Neural cell (in vitro differentiated cells): Measurements from ENCODE around the gene TSPAN7. TPM values are rescaled to one million over a fixed set of nuclear protein-coding genes. Genes with fewer than 3 reads are reported as not detected.

Experiments used
- H2AFZ ChIP-seq: fragments of 200-600, 300-800 bp; sonication (generic), shearing (Covaris generic); 2 replicates; pipeline ENCODE4 v1.6.0; 2014; ENCODE audit warnings: low read depth, mild to moderate bottlenecking, antibody characterized with exemption, low read length, moderate library complexity
- H3F3A ChIP-seq: fragments of 200-600 bp; shearing (Covaris generic); 2 replicates; pipeline ENCODE4 v1.6.1; 2016; ENCODE audit warnings: mild to moderate bottlenecking, moderate library complexity, mixed read lengths, antibody characterized with exemption, low read length; ENCODE audit not compliant: insufficient read depth, poor library complexity, severe bottlenecking
- H3K27ac ChIP-seq: fragments of 200-600, 300-800 bp; sonication (generic), shearing (Covaris generic); 2 replicates; pipeline ENCODE4 v1.5.1; 2014; ENCODE audit warnings: mild to moderate bottlenecking, low read length, moderate library complexity
- H3K27me3 ChIP-seq: fragments of 300-800, 200-600 bp; sonication (generic), shearing (Covaris generic); 2 replicates; pipeline ENCODE4 v1.6.0; 2014; ENCODE audit warnings: mild to moderate bottlenecking, low read depth, low read length, moderate library complexity; ENCODE audit not compliant: insufficient read depth
- H3K36me3 ChIP-seq: fragments of 300-800, 200-600 bp; sonication (generic), shearing (Covaris generic); 2 replicates; pipeline ENCODE4 v1.5.1; 2014; ENCODE audit warnings: mild to moderate bottlenecking, antibody characterized with exemption, low read length, moderate library complexity; ENCODE audit not compliant: insufficient read depth
- H3K4me2 ChIP-seq: fragments of 300-800, 200-600 bp; sonication (generic), shearing (Covaris generic); 2 replicates; pipeline ENCODE4 v1.6.0; 2014; ENCODE audit warnings: mild to moderate bottlenecking, low read length
- H3K4me3 ChIP-seq: fragments of 300-800, 200-600 bp; sonication (generic), shearing (Covaris generic); 2 replicates; pipeline ENCODE4 v1.5.1; 2014; ENCODE audit warnings: mild to moderate bottlenecking, low read length, moderate library complexity
- H3K79me2 ChIP-seq: fragments of 200-600 bp; shearing (Covaris generic); replicated peaks from 2 replicates; pipeline ENCODE4 v1.6.0; 2014; ENCODE audit warnings: mild to moderate bottlenecking, low read length, moderate library complexity; ENCODE audit not compliant: insufficient read depth
- H3K9ac ChIP-seq: fragments of 300-800, 200-600 bp; sonication (generic), shearing (Covaris generic); 2 replicates; pipeline ENCODE4 v1.6.1; 2016; ENCODE audit warnings: mild to moderate bottlenecking, low read length, mixed read lengths
- H3K9me2 ChIP-seq: fragments of 200-600 bp; shearing (Covaris generic); 2 replicates; pipeline ENCODE4 v1.6.1; 2016; ENCODE audit warnings: mild to moderate bottlenecking, low read length, mixed read lengths; ENCODE audit not compliant: insufficient read depth
- H3K9me3 ChIP-seq: fragments of 200-600, 300-800 bp; sonication (generic), shearing (Covaris generic); 2 replicates; pipeline ENCODE4 v1.6.1; 2016; ENCODE audit warnings: mild to moderate bottlenecking, mixed run types, low read length, moderate library complexity, mixed read lengths
- H4K20me1 ChIP-seq: fragments of 200-600 bp; shearing (Covaris generic); 2 replicates; pipeline ENCODE4 v1.6.1; 2016; ENCODE audit warnings: mild to moderate bottlenecking, mixed run types; ENCODE audit not compliant: insufficient read depth
- CTCF ChIP-seq: fragments of 450-650 bp; IDR thresholded peaks from 2 replicates; pipeline ENCODE4 v1.5.1; 2014; ENCODE audit warnings: antibody characterized with exemption, mild to moderate bottlenecking, moderate library complexity; ENCODE audit not compliant: poor library complexity, severe bottlenecking
- EP300 ChIP-seq: fragments of 450-650 bp; conservative IDR thresholded peaks from 2 replicates; pipeline ENCODE4 v1.6.1; 2014; ENCODE audit warnings: antibody characterized with exemption, mild to moderate bottlenecking, moderate library complexity; ENCODE audit not compliant: poor library complexity, severe bottlenecking
- EZH2 ChIP-seq: fragments of 200-600, 300-800 bp; shearing (Covaris generic), sonication (generic); IDR thresholded peaks from 2 replicates; pipeline ENCODE4 v1.6.1; 2014; ENCODE audit warnings: antibody characterized with exemption, low read length, borderline replicate concordance, mild to moderate bottlenecking; ENCODE audit not compliant: insufficient read depth, poor library complexity, severe bottlenecking
- MXI1 ChIP-seq: fragments of 450-650 bp; conservative IDR thresholded peaks from 2 replicates; pipeline ENCODE4 v1.6.1; 2014; ENCODE audit warnings: antibody characterized with exemption, mild to moderate bottlenecking; ENCODE audit not compliant: poor library complexity, severe bottlenecking
- POLR2AphosphoS5 ChIP-seq: IDR thresholded peaks from 2 replicates; pipeline ENCODE4 v1.6.1; 2012
- RAD21 ChIP-seq: fragments of 450-650 bp; conservative IDR thresholded peaks from 2 replicates; pipeline ENCODE4 v1.6.1; 2014; ENCODE audit warnings: antibody characterized with exemption, mild to moderate bottlenecking, moderate library complexity
- REST ChIP-seq: IDR thresholded peaks from 2 replicates; pipeline ENCODE4 v1.6.1; 2012; ENCODE audit warnings: borderline replicate concordance
- SMC3 ChIP-seq: fragments of 450-650 bp; conservative IDR thresholded peaks from 2 replicates; pipeline ENCODE4 v1.6.1; 2014; ENCODE audit warnings: antibody characterized with exemption, mild to moderate bottlenecking, moderate library complexity; ENCODE audit not compliant: poor library complexity
- TAF1 ChIP-seq: IDR thresholded peaks from 2 replicates; pipeline ENCODE4 v1.6.1; 2012; ENCODE audit warnings: low read depth
- polyA plus RNA-seq: library from polyadenylated mRNA; depleted of rRNA; stranded (reverse); fragments of >200 nt; gene quantifications from 2 replicates; pipeline ENCODE4 v1.2.3, GENCODE V29; 2014

The TSPAN7 gene
- polyA plus RNA-seq, 1 donor from 2014 or later = 184 TPM

- TF ChIP-seq EP300 (no peak), CTCF (no peak)
Observed at GRCh38 chrX:38538134-38538533, 23.2 kb upstream of the TSPAN7 start.

DNA sequence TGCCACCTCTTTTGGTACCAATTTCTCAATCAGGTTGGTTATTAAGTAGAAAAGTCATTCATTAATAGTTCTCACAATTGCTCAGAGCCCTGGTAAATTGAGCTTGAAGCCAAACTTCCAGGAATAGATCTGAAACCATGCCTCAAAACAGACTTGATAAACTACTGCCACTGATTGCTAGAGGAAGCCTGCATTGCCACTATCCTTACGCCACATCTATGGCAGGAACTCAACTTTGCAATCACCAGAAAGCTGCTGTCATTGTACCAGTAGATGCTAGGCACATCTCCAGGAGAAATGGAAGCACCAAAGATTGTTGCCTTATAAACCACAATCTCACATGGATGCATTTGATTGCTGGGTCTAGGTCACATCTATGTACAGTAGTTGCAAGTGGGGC lies 21.6 kb upstream of the TSPAN7 start:
- no peaks in the 10 kb centered on the region for H3K9me3 ChIP-seq
- no peaks in the 10 kb centered on the region for H3K9me2 ChIP-seq
- no peaks in the 10 kb centered on the region for H3K36me3 ChIP-seq
- H3K27ac ChIP-seq = no peak overlapping the region
- H3K4me2 ChIP-seq = no peak overlapping the region
- no peaks in the 10 kb centered on the region for H4K20me1 ChIP-seq
- no peaks in the 10 kb centered on the region for H3K79me2 ChIP-seq
- no peak overlapping the region for H3K4me3 ChIP-seq
- no peak overlapping the region for H3K9ac ChIP-seq
- no peak overlapping the region for H2AFZ ChIP-seq
- TF ChIP-seq POLR2AphosphoS5 (no peak), EP300 (no peak), EZH2 (no peak), SMC3 (no peak)
- no peaks in the 10 kb centered on the region for H3F3A ChIP-seq
- no peaks in the 10 kb centered on the region for H3K27me3 ChIP-seq

More at GRCh38 chrX:38538134-38538533, 23.2 kb upstream of the TSPAN7 start:
- no peaks in the 10 kb centered on the region for H3K9me2 ChIP-seq
- H3K36me3 ChIP-seq = no peaks in the 10 kb centered on the region
- no peaks in the 10 kb centered on the region for H3K79me2 ChIP-seq
- H3K27me3 ChIP-seq = no peaks in the 10 kb centered on the region
- H3K9ac ChIP-seq = no peak overlapping the region
- no peak overlapping the region for H2AFZ ChIP-seq
- no peaks in the 10 kb centered on the region for H4K20me1 ChIP-seq
- no peaks in the 10 kb centered on the region for H3F3A ChIP-seq
- H3K9me3 ChIP-seq = no peaks in the 10 kb centered on the region
- H3K27ac ChIP-seq = no peak overlapping the region
- no peak overlapping the region for H3K4me3 ChIP-seq
- no peak overlapping the region for H3K4me2 ChIP-seq

DNA sequence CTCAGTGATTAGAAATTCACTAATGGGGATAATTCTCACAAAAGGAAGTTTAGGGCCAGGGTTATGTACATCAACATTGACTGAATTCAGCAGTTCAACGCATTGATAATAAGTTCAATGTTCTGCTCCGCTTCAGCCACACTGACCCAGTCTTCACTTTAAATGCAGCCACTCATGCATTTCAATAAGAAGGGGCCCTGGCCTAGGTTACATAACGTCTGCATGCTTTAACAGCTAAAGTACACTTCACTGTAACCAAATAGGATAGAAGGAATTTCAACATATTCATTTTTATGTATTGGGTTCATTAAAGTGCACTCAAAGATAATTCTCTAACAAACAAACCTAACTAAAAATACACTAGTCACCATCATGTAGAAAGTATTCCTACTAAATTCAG lies 12.8 kb upstream of the TSPAN7 start:
- Histone ChIP-seq H3K4me2 (no peak overlapping the region), H4K20me1 (no peaks in the 10 kb centered on the region), H3K4me3 (no peak overlapping the region), H2AFZ (no peak overlapping the region), H3K27ac (no peak overlapping the region), H3K9me2 (no peaks in the 10 kb centered on the region), H3F3A (no peaks in the 10 kb centered on the region), H3K27me3 (no peaks in the 10 kb centered on the region), H3K79me2 (no peaks in the 10 kb centered on the region), H3K9me3 (no peaks in the 10 kb centered on the region), H3K9ac (no peak overlapping the region), H3K36me3 (no peaks in the 10 kb centered on the region)
- TF ChIP-seq POLR2AphosphoS5 (no peak), SMC3 (no peak), CTCF (no peak), REST (no peak), MXI1 (no peak), TAF1 (no peak), RAD21 (no peak), EZH2 (no peak), EP300 (no peak)
